T-helper 17 cell (primary cell): ENCODE data around the gene APLP2. TPM values are rescaled to one million over a fixed set of nuclear protein-coding genes. Genes with fewer than 3 reads are reported as not detected.
"Not testable (repeated sequence)": the region's sequence is repeated elsewhere in the genome, so short reads cannot be mapped to it uniquely, and the experiment has no call there.

Source experiments
- ATAC-seq: fragments of 150-1000 bp; cut with Tn5 transposase; 2 replicates; pipeline ENCODE4 v1.10.0; 2021; ENCODE audit warnings: mild to moderate bottlenecking, moderate library complexity
- DNase-seq, 3 donors: peaks; one replicate each; pipeline versions ENCODE4 v3.0.0 to v3.0.0-alpha.2; 2020 to 2021
- H3K9me3 ChIP-seq: one replicate; pipeline ENCODE4 v1.7.0; 2013; ENCODE audit warnings: low read length, mild to moderate bottlenecking; ENCODE audit not compliant: control insufficient read depth, poor library complexity, severe bottlenecking
- H3K27ac Mint-ChIP-seq: one replicate; pipeline ENCODE4 v1.8.0; 2022; ENCODE audit warnings: mild to moderate bottlenecking, moderate library complexity, mixed read lengths
- H3K27me3 Mint-ChIP-seq: one replicate; pipeline ENCODE4 v1.8.0; 2022; ENCODE audit warnings: mixed read lengths
- H3K36me3 Mint-ChIP-seq: one replicate; pipeline ENCODE4 v1.8.0; 2022; ENCODE audit warnings: low read depth, mixed read lengths
- H3K4me1 Mint-ChIP-seq: one replicate; pipeline ENCODE4 v1.8.0; 2022; ENCODE audit warnings: mild to moderate bottlenecking, mixed read lengths
- H3K4me3 Mint-ChIP-seq: one replicate; pipeline ENCODE4 v1.8.0; 2022; ENCODE audit warnings: mild to moderate bottlenecking, moderate library complexity, mixed read lengths
- total RNA-seq, 4 donors: library from RNA in 2 of 4; stranded (reverse) in 2 of 4; gene quantifications; one replicate each; pipeline ENCODE4 v1.2.3 and lab custom pipeline; 2022 to 2026

APLP2 gene
- total RNA-seq (10 to 100 TPM; 37.7 to 44.4 TPM), total RNA-seq (lab: John Stamatoyannopoulos, UW) (71.9 to 109 reads per million in 2 donors)

- no peaks in the 10 kb centered on the region for H3K9me3 ChIP-seq
- Mint-ChIP-seq H3K27ac (peak within 1 kb of the TSS; percentile 93), H3K4me1 (peaks cover 26% of the 10 kb centered on the region), H3K27me3 (peaks cover 8% of the 10 kb centered on the region), H3K4me3 (peak within 1 kb of the TSS; percentile 99), H3K36me3 (peaks cover 7% of the 10 kb centered on the region)
- peak; percentile 94 for ATAC-seq
- peak; percentile 95 to 97 (median 96) for DNase-seq
These were observed at the start of gene APLP2 for GRCh38 chr11:130069659-130070108. Gene APLP2, plus strand, starts transcription at chr11:130069894. Its CDS starts 84 bp downstream, at chr11:130069978.

- Mint-ChIP-seq H3K4me1 (peaks cover 2% of the 10 kb centered on the region), H3K27ac (no peak overlapping the region), H3K27me3 (no peaks in the 10 kb centered on the region), H3K36me3 (no peaks in the 10 kb centered on the region), H3K4me3 (no peak overlapping the region)
- DNase-seq (no peak), ATAC-seq (no peak)
- H3K9me3 ChIP-seq = no peaks in the 10 kb centered on the region
These were observed 49.4 kb upstream of the APLP2 start for GRCh38 chr11:130020323-130020722.

- not testable (repeated sequence) for H3K9me3 ChIP-seq, ATAC-seq, H3K4me1 Mint-ChIP-seq, H3K4me3 Mint-ChIP-seq, H3K27me3 Mint-ChIP-seq, DNase-seq, H3K36me3 Mint-ChIP-seq, H3K27ac Mint-ChIP-seq
These were observed 48.1 kb upstream of the APLP2 start for GRCh38 chr11:130021606-130022005.

DNA sequence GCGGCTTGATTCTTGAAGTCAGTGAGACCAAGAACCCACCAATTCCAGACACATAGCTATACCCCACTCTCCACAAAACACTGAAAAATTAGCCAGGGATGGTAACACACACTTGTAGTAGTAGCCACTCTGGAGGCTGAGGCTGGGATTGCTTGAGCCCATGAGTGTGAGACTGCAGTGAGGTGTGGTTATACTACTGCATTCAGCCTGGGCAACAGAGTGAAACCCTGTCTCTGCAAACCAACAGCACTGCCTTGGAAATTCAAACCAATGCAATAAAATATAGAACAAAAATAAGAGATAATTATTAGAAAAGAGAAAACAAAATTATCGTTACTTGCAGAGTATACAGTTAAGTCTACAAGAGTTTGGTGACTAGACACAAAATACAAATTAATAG is 46.9 kb upstream of the APLP2 start:
- H3K27me3 Mint-ChIP-seq = no peaks in the 10 kb centered on the region
- no peak for ATAC-seq
- H3K4me1 Mint-ChIP-seq = peaks cover 2% of the 10 kb centered on the region
- no peak overlapping the region for H3K27ac Mint-ChIP-seq
- no peaks in the 10 kb centered on the region for H3K36me3 Mint-ChIP-seq
- DNase-seq = no peak
- no peak overlapping the region for H3K4me3 Mint-ChIP-seq
- H3K9me3 ChIP-seq = no peaks in the 10 kb centered on the region

GRCh38 chr11:130023204-130023603 is 46.5 kb upstream of the APLP2 start:
- H3K27me3 Mint-ChIP-seq = no peaks in the 10 kb centered on the region
- no peak for DNase-seq
- no peak overlapping the region for H3K27ac Mint-ChIP-seq
- H3K36me3 Mint-ChIP-seq = no peaks in the 10 kb centered on the region
- H3K9me3 ChIP-seq = no peaks in the 10 kb centered on the region
- ATAC-seq = no peak
- peaks cover 2% of the 10 kb centered on the region for H3K4me1 Mint-ChIP-seq
- H3K4me3 Mint-ChIP-seq = no peak overlapping the region

DNA sequence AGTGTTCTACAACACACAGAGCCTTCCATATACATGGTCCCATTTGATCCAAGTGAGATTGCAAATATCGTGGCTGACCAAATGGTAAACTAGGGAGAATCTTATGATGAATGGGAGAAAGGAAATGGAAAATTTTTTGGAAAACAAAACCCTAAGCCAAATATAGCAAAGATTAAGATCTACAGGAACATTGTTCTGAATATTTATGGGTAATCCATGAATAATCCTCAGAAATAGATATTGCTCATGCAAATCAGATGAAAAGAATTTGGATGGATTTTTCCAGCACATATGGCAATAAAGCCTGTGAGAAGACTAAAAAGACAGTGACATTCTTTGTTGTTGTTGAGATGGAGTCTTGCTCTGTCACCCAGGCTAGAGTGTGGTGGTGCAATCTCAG is 45.3 kb upstream of the APLP2 start:
- no peak for ATAC-seq

DNA sequence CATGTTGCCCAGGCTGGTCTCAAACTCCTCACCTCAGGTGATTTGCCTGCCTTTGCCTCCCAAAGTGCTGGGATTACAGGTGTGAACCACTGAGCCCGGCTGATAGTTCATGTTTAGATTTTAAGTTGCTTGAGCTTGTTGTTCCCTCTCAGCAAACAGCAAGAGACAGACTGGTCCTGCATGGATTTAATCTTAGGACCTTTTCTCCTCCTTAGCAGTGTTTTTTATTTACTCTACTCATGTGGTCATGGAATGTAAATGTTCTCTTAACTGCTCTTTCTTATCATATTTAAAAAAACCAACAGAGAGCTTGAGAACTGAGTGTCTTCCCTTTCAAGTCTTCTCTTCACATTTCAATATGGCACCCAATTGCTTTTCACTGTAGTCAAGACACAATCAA is 44.3 kb upstream of the APLP2 start:
- DNase-seq (no peak), ATAC-seq (no peak)
- peaks cover 2% of the 10 kb centered on the region for H3K4me1 Mint-ChIP-seq
- H3K9me3 ChIP-seq = no peaks in the 10 kb centered on the region
- H3K27ac Mint-ChIP-seq = no peak overlapping the region
- no peaks in the 10 kb centered on the region for H3K36me3 Mint-ChIP-seq
- no peaks in the 10 kb centered on the region for H3K27me3 Mint-ChIP-seq
- H3K4me3 Mint-ChIP-seq = no peak overlapping the region

More for the DNA sequence above, 45.3 kb upstream of the APLP2 start:
- H3K27me3 Mint-ChIP-seq = no peaks in the 10 kb centered on the region
- H3K9me3 ChIP-seq = no peaks in the 10 kb centered on the region
- no peak overlapping the region for H3K4me3 Mint-ChIP-seq
- peaks cover 2% of the 10 kb centered on the region for H3K4me1 Mint-ChIP-seq
- no peaks in the 10 kb centered on the region for H3K36me3 Mint-ChIP-seq
- no peak overlapping the region for H3K27ac Mint-ChIP-seq
- no peak for DNase-seq

GRCh38 chr11:130029137-130029536 is 40.6 kb upstream of the APLP2 start:
- no peaks in the 10 kb centered on the region for H3K4me1 Mint-ChIP-seq
- no peak for ATAC-seq
- no peak overlapping the region for H3K4me3 Mint-ChIP-seq
- H3K27me3 Mint-ChIP-seq = no peaks in the 10 kb centered on the region
- H3K36me3 Mint-ChIP-seq = peaks cover 2% of the 10 kb centered on the region
- no peak overlapping the region for H3K27ac Mint-ChIP-seq
- H3K9me3 ChIP-seq = no peaks in the 10 kb centered on the region
- DNase-seq = no peak

DNA sequence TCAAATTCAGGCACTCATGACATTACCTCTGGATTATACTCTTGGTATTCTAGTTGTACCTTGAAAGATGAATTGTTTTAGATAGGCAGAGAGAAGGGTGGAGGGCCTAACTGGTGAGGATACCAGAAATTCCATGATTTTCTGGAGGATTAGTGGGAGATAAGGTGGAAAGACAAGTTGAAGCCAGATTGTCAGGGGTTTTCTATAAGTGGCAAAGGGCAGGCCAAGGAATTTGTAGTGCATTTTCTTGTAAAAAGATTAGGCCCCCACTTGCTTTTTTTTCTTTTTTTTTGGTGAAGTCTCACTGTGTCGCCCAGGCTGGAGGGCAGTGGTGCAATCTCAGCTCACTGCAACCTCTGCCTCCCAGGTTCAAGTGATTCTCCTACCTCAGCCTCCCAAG is 38.6 kb upstream of the APLP2 start:
- peaks cover 2% of the 10 kb centered on the region for H3K36me3 Mint-ChIP-seq
- no peak for ATAC-seq
- peaks cover 6% of the 10 kb centered on the region for H3K27me3 Mint-ChIP-seq
- no peak overlapping the region for H3K27ac Mint-ChIP-seq
- no peak overlapping the region for H3K4me3 Mint-ChIP-seq
- no peak for DNase-seq
- no peaks in the 10 kb centered on the region for H3K4me1 Mint-ChIP-seq
- H3K9me3 ChIP-seq = no peaks in the 10 kb centered on the region

GRCh38 chr11:130031945-130032344 is 37.7 kb upstream of the APLP2 start:
- Mint-ChIP-seq H3K27ac (no peak overlapping the region), H3K4me3 (no peak overlapping the region), H3K4me1 (no peaks in the 10 kb centered on the region), H3K27me3 (peaks cover 6% of the 10 kb centered on the region), H3K36me3 (peaks cover 4% of the 10 kb centered on the region)
- no peak for ATAC-seq
- no peaks in the 10 kb centered on the region for H3K9me3 ChIP-seq
- DNase-seq = no peak

DNA sequence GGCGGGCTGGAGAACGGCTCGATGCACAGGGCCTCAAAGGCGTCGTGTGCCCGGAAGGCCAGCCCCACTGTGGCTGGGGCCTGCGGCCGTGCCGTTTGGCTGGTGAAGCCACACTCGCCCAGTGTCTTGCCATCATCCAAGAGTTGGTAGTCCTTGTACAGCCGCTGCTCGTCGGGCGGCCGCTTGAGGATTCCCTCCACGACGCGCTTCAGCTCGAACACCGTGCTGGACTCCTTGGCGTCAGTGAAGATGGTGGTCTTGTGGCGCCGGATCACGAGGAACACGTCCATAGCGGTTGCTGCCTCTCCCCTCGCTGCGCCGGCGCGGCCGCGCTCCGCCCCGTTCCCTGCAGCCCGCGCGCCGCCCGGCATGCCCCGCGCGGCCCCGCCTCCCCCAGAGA is 36.8 kb upstream of the APLP2 start:
- H3K36me3 Mint-ChIP-seq = peaks cover 4% of the 10 kb centered on the region
- H3K4me3 Mint-ChIP-seq = no peak overlapping the region
- H3K27ac Mint-ChIP-seq = no peak overlapping the region
- DNase-seq = no peak
- peaks cover 10% of the 10 kb centered on the region for H3K27me3 Mint-ChIP-seq
- H3K9me3 ChIP-seq = no peaks in the 10 kb centered on the region
- ATAC-seq = no peak
- H3K4me1 Mint-ChIP-seq = no peaks in the 10 kb centered on the region

GRCh38 chr11:130034236-130034635 is 35.5 kb upstream of the APLP2 start:
- H3K27ac Mint-ChIP-seq = no peak overlapping the region
- no peak for ATAC-seq
- H3K9me3 ChIP-seq = no peaks in the 10 kb centered on the region

DNA sequence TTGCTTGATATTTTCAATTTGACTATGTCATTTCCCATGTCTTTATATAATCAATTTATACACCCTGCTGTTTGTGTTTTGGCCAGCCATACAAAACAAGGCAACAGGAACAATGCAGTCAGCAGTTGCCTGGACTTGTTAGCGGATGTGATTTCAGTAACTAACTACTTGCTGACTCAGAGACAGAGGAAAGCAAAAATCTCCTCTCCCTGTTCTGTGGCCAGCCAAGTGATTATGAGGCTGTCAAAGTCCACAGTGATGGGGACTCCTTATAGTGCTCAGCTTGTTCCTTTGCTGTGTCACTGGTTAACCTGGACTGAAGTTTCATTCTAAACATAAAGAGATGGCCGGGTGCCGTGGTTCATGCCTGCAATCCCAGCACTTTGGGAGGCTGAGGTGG is 32.6 kb upstream of the APLP2 start:
- ATAC-seq (no peak), DNase-seq (no peak)
- H3K9me3 ChIP-seq = no peaks in the 10 kb centered on the region
- Mint-ChIP-seq H3K4me1 (no peaks in the 10 kb centered on the region), H3K4me3 (no peak overlapping the region), H3K27ac (no peak overlapping the region), H3K36me3 (peaks cover 2% of the 10 kb centered on the region), H3K27me3 (peaks cover 17% of the 10 kb centered on the region)

More at GRCh38 chr11:130034236-130034635, 35.5 kb upstream of the APLP2 start:
- no peak for DNase-seq
- Mint-ChIP-seq H3K4me1 (no peaks in the 10 kb centered on the region), H3K4me3 (no peak overlapping the region), H3K27me3 (peaks cover 15% of the 10 kb centered on the region), H3K36me3 (peaks cover 4% of the 10 kb centered on the region)

DNA sequence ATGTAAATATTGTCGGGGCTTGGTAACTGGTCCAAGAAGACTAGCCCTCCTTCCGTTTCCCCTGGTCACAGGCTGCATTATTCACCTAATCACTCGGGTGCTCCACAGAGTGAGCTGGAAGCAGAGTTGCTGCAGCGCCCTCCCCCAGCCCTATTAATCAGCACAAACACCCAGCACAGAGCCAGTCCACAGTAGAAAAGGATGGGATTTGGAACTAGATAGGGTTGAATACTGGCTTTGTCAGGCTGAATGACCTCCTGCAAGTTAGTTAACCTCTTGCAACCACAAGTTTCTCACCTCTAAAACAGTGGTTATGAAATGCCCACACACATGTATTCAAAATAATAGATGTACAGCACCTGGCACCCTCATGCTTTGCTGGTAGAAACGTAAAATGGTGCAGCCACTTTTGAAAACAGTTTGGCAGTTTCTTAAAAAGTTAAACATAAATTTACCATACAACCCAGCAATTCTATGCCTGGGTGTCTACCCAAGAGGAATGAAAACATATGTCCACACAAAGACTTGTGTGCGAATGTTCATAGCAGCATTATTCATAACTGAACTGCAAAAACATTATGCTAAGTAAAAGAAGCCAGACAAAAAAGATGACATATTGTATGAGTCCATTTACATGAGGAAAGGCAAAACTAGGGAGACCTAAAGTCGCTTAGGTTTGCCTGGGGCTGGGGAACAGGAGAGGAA is 31.7 kb upstream of the APLP2 start:
- no peak overlapping the region for H3K27ac Mint-ChIP-seq
- DNase-seq (no peak), ATAC-seq (no peak)
- H3K4me3 Mint-ChIP-seq = no peak overlapping the region
- no peaks in the 10 kb centered on the region for H3K9me3 ChIP-seq
- H3K4me1 Mint-ChIP-seq = no peaks in the 10 kb centered on the region
- H3K27me3 Mint-ChIP-seq = peaks cover 27% of the 10 kb centered on the region
- H3K36me3 Mint-ChIP-seq = peaks cover 2% of the 10 kb centered on the region
